ENCODE results near the gene CER1. TPM values are rescaled to one million over a fixed set of nuclear protein-coding genes. Genes with fewer than 3 reads are reported as not detected.

CER1 gene
- not detected in 2 replicates for total RNA-seq (2014; rRNA removed; shearing (Covaris generic))

GRCh38 chr9:14722391-14723035, at the start of gene CER1:
Gene CER1, minus strand, starts transcription at chr9:14722733. Its CDS starts 61 bp downstream, at chr9:14722672.
- in situ Hi-C loops (cut with HindIII; ENCODE audit: low sequenced_read_pairs): no loop called here
- peak; percentile 72 for DNase-seq (ENCODE audit: low spot score)

GRCh38 chr9:14770592-14770991, 48.1 kb upstream of the CER1 start:
- in situ Hi-C loops (cut with HindIII; ENCODE audit: low sequenced_read_pairs): no loop called here

GRCh38 chr9:14769230-14769571, 46.7 kb upstream of the CER1 start:
- in situ Hi-C loops (cut with HindIII; ENCODE audit: low sequenced_read_pairs): no loop called here
- peak; percentile 75 for DNase-seq (ENCODE audit: low spot score)

More at GRCh38 chr9:14770592-14770991, 48.1 kb upstream of the CER1 start:
- no peak for DNase-seq (ENCODE audit: low spot score)

GRCh38 chr9:14768405-14769229, 46.1 kb upstream of the CER1 start:
- DNase-seq (ENCODE audit: low spot score): peak; percentile 82
- in situ Hi-C loops (cut with HindIII; ENCODE audit: low sequenced_read_pairs): no loop called here

- in situ Hi-C loops (cut with HindIII; ENCODE audit: low sequenced_read_pairs): no loop called here
- DNase-seq (ENCODE audit: low spot score): no peak
These were observed 43.8 kb upstream of the CER1 start for GRCh38 chr9:14766299-14766698.

- no peak for DNase-seq (ENCODE audit: low spot score)
- in situ Hi-C loops (cut with HindIII; ENCODE audit: low sequenced_read_pairs): no loop called here
These were observed 39.1 kb upstream of the CER1 start for GRCh38 chr9:14761584-14761983.

GRCh38 chr9:14760060-14760459, 37.5 kb upstream of the CER1 start:
- in situ Hi-C loops (cut with HindIII; ENCODE audit: low sequenced_read_pairs): no loop called here
- no peak for DNase-seq (ENCODE audit: low spot score)

GRCh38 chr9:14756291-14756690, 33.8 kb upstream of the CER1 start:
- in situ Hi-C loops (cut with HindIII; ENCODE audit: low sequenced_read_pairs): no loop called here
- no peak for DNase-seq (ENCODE audit: low spot score)

- in situ Hi-C loops (cut with HindIII; ENCODE audit: low sequenced_read_pairs): no loop called here
These were observed 30.3 kb upstream of the CER1 start for GRCh38 chr9:14752871-14753270.

GRCh38 chr9:14752271-14752670, 29.7 kb upstream of the CER1 start:
- in situ Hi-C loops (cut with HindIII; ENCODE audit: low sequenced_read_pairs): no loop called here
- peak; percentile 53 for DNase-seq (ENCODE audit: low spot score)

More at GRCh38 chr9:14752871-14753270, 30.3 kb upstream of the CER1 start:
- DNase-seq (ENCODE audit: low spot score): no peak

- in situ Hi-C loops (cut with HindIII; ENCODE audit: low sequenced_read_pairs): no loop called here
- DNase-seq (ENCODE audit: low spot score): no peak
These were observed 28.3 kb upstream of the CER1 start for GRCh38 chr9:14750821-14751220.

- in situ Hi-C loops (cut with HindIII; ENCODE audit: low sequenced_read_pairs): no loop called here
- peak; percentile 46 for DNase-seq (ENCODE audit: low spot score)
These were observed 27.2 kb upstream of the CER1 start for GRCh38 chr9:14749741-14750211.

GRCh38 chr9:14748373-14748772, 25.8 kb upstream of the CER1 start:
- DNase-seq (ENCODE audit: low spot score): no peak
- in situ Hi-C loops (cut with HindIII; ENCODE audit: low sequenced_read_pairs): no loop called here

GRCh38 chr9:14747111-14747510, 24.6 kb upstream of the CER1 start:
- DNase-seq (ENCODE audit: low spot score): no peak
- in situ Hi-C loops (cut with HindIII; ENCODE audit: low sequenced_read_pairs): no loop called here

GRCh38 chr9:14746626-14747025, 24.1 kb upstream of the CER1 start:
- in situ Hi-C loops (cut with HindIII; ENCODE audit: low sequenced_read_pairs): no loop called here
- no peak for DNase-seq (ENCODE audit: low spot score)

GRCh38 chr9:14744768-14745167, 22.2 kb upstream of the CER1 start:
- in situ Hi-C loops (cut with HindIII; ENCODE audit: low sequenced_read_pairs): no loop called here
- no peak for DNase-seq (ENCODE audit: low spot score)

- in situ Hi-C loops (cut with HindIII; ENCODE audit: low sequenced_read_pairs): no loop called here
These were observed 18.8 kb upstream of the CER1 start for GRCh38 chr9:14741369-14741768.

GRCh38 chr9:14733133-14733532, 10.6 kb upstream of the CER1 start:
- no peak for DNase-seq (ENCODE audit: low spot score)
- in situ Hi-C loops (cut with HindIII; ENCODE audit: low sequenced_read_pairs): no loop called here

More at GRCh38 chr9:14741369-14741768, 18.8 kb upstream of the CER1 start:
- no peak for DNase-seq (ENCODE audit: low spot score)

- no peak for DNase-seq (ENCODE audit: low spot score)
- in situ Hi-C loops (cut with HindIII; ENCODE audit: low sequenced_read_pairs): no loop called here
These were observed 8.9 kb upstream of the CER1 start for GRCh38 chr9:14731294-14731981.

GRCh38 chr9:14730461-14730898, 7.9 kb upstream of the CER1 start:
- in situ Hi-C loops (cut with HindIII; ENCODE audit: low sequenced_read_pairs): no loop called here
- DNase-seq (ENCODE audit: low spot score): no peak
